A549 (cell line): Measurements from ENCODE around the gene PGM5. TPM values are rescaled to one million over a fixed set of nuclear protein-coding genes. Genes with fewer than 3 reads are reported as not detected.
A peak's percentile ranks its signal among the peaks of the same experiment; 100 is the strongest.

ENCODE experiments used
- ATAC-seq, 2 experiments: fragments of 200-7000 bp in 1 of 2; fragments of >200 bp in 1 of 2; cut with Nextera tagmentation in 1 of 2; cut with Tn5 transposase in 1 of 2; 3 replicates each; pipeline versions ENCODE4 v1.8.0 to v1.9.1; 2018 to 2020; ENCODE audit warnings: mild to moderate bottlenecking in 1 of 2, moderate library complexity in 1 of 2
- CTCF ChIA-PET: fragments of 300-600 bp; sonication (Branson Sonifier 250); formaldehyde crosslinking; extraction: SDS; loops from one replicate; lab custom pipeline; 2021; ENCODE audit warnings: antibody characterized with exemption, inconsistent platforms; lab: Yijun Ruan, JAX
- POLR2A ChIA-PET: fragments of 350-600 bp; formaldehyde crosslinking; extraction: SDS; loops from one replicate; lab custom pipeline; 2021; ENCODE audit warnings: antibody characterized with exemption, inconsistent platforms; lab: Yijun Ruan, JAX
- DNase-seq, 2 experiments: peaks; one replicate each; pipeline versions ENCODE4 v3.0.0 to v3.0.0-alpha.2; 2011 to 2016; ENCODE audit warnings: low read depth in 1 of 2, low spot score in 1 of 2
- FAIRE-seq: peaks from 2 replicates; lab custom pipeline; 2011; peaks lifted over from hg19 to GRCh38; lab: Jason Lieb, UNC
- H3K27ac ChIP-seq, 2 experiments: fragments of >200 bp; sonication (Bioruptor Twin); formaldehyde crosslinking; 3 replicates each; pipeline ENCODE4 v1.5.1; 2016 to 2017
- H3K4me1 ChIP-seq: fragments of >200 bp; sonication (Bioruptor Twin); formaldehyde crosslinking; 3 replicates; pipeline ENCODE4 v1.6.1; 2016
- H3K4me2 ChIP-seq: fragments of >200 bp; sonication (Bioruptor Twin); formaldehyde crosslinking; 3 replicates; pipeline ENCODE4 v1.6.1; 2016
- H3K4me3 ChIP-seq: fragments of >200 bp; sonication (Bioruptor Twin); formaldehyde crosslinking; 3 replicates; pipeline ENCODE4 v1.5.1; 2016
- H3K9me3 ChIP-seq: fragments of >200 bp; sonication (Bioruptor Twin); formaldehyde crosslinking; 3 replicates; pipeline ENCODE4 v1.6.1; 2016
- BCL3 ChIP-seq: fragments of >200 bp; sonication (Bioruptor Twin); formaldehyde crosslinking; IDR thresholded peaks from 3 replicates; pipeline ENCODE4 v1.6.1; 2016
- CBX2 ChIP-seq: fragments of 200-600 bp; sonication (generic); IDR thresholded peaks from 2 replicates; pipeline ENCODE4 v1.6.1; 2016; ENCODE audit warnings: low read depth, mild to moderate bottlenecking, borderline replicate concordance
- CEBPB ChIP-seq, 2 experiments: fragments of >200 bp in 1 of 2; sonication (Bioruptor Twin) in 1 of 2; formaldehyde crosslinking in 1 of 2; IDR thresholded peaks; 2 replicates each; pipeline ENCODE4 v1.6.1; 2012 to 2016
- CTCF ChIP-seq: fragments of >200 bp; sonication (Bioruptor Twin); formaldehyde crosslinking; IDR thresholded peaks from 3 replicates; pipeline ENCODE4 v1.5.1; 2016
- ELK1 ChIP-seq: fragments of 150-350 bp; IDR thresholded peaks from 2 replicates; pipeline ENCODE4 v1.6.1; 2014; ENCODE audit warnings: low read depth, mild to moderate bottlenecking, low read length
- EP300 ChIP-seq, 2 experiments: fragments of >200 bp; sonication (Bioruptor Twin); formaldehyde crosslinking; IDR thresholded peaks; 2 replicates in 1 of 2; 3 replicates in 1 of 2; pipeline ENCODE4 v1.6.1; 2016 to 2017
- FOSB ChIP-seq: fragments of 250-450 bp; sonication (Bioruptor Pico); IDR thresholded peaks from 2 replicates; pipeline ENCODE4 v1.5.0; 2020; ENCODE audit warnings: mild to moderate bottlenecking, moderate library complexity
- FOXS1 ChIP-seq: fragments of 250-450 bp; sonication (Bioruptor Pico); IDR thresholded peaks from 2 replicates; pipeline ENCODE4 v1.5.0; 2020; ENCODE audit warnings: mild to moderate bottlenecking, moderate library complexity
- JUNB ChIP-seq: fragments of >200 bp; sonication (Bioruptor Twin); formaldehyde crosslinking; IDR thresholded peaks from 2 replicates; pipeline ENCODE4 v1.6.1; 2016
- MAZ ChIP-seq: fragments of 150-350 bp; IDR thresholded peaks from 2 replicates; pipeline ENCODE4 v1.6.1; 2014; ENCODE audit warnings: antibody characterized with exemption, low read depth, low read length, borderline replicate concordance
- PBX3 ChIP-seq: IDR thresholded peaks from 2 replicates; pipeline ENCODE4 v1.6.1; 2012
- POLR2A ChIP-seq: IDR thresholded peaks from 2 replicates; pipeline ENCODE4 v1.6.1; 2012; ENCODE audit warnings: mild to moderate bottlenecking, low read length
- POLR2AphosphoS2 ChIP-seq: conservative IDR thresholded peaks from 2 replicates; pipeline ENCODE4 v1.6.1; 2012; ENCODE audit warnings: low read length, improper control_type of control experiment, inconsistent platforms
- RARB ChIP-seq: fragments of 250-450 bp; sonication (Bioruptor Pico); IDR thresholded peaks from 2 replicates; pipeline ENCODE4 v1.8.0; 2021; ENCODE audit warnings: mild to moderate bottlenecking, moderate library complexity
- RCOR1 ChIP-seq: fragments of 150-350 bp; IDR thresholded peaks from 2 replicates; pipeline ENCODE4 v1.6.1; 2014; ENCODE audit warnings: antibody characterized with exemption, low read length, low read depth
- RFX5 ChIP-seq: fragments of 450-650 bp; IDR thresholded peaks from 2 replicates; pipeline ENCODE4 v1.7.1; 2014; ENCODE audit warnings: antibody characterized with exemption, mild to moderate bottlenecking, moderate library complexity
- TFCP2L1 ChIP-seq: fragments of 250-450 bp; sonication (Bioruptor Pico); IDR thresholded peaks from 2 replicates; pipeline ENCODE4 v1.5.0; 2021; ENCODE audit warnings: mild to moderate bottlenecking
- TP53 ChIP-seq: fragments of 250-450 bp; sonication (Bioruptor Pico); IDR thresholded peaks from 2 replicates; pipeline ENCODE4 v1.5.0; 2021; ENCODE audit warnings: mild to moderate bottlenecking, moderate library complexity
- ZNF302 ChIP-seq: fragments of 250-450 bp; sonication (Bioruptor Pico); IDR thresholded peaks from 2 replicates; pipeline ENCODE4 v1.9.0; 2021; ENCODE audit warnings: inconsistent platforms, mild to moderate bottlenecking, moderate library complexity
- WGBS: methylation state at CpG from one replicate; pipeline ENCODE4 v1.1.6; 2017; ENCODE audit errors: missing lambda C conversion rate; 5-methylcytosine and 5-hydroxymethylcytosine counted together
- polyA plus RNA-seq, 4 experiments: library from polyadenylated mRNA; depleted of rRNA in 3 of 4; stranded (reverse); fragments of >200 nt; fragmentation: RNase III in 1 of 4; extraction: RNeasy Plus Mini Kit Qiagen cat#74134 plus additional on column Dnase treatment in 1 of 4; gene quantifications; 2 replicates in 3 of 4; 3 replicates in 1 of 4; pipeline ENCODE4 v1.2.3, GENCODE V29; 2011 to 2017

PGM5 gene
- polyA plus RNA-seq, 2 of the 4 experiments (the other 2 are of a cell fraction): 0.18 TPM; not detected in 1

GRCh38 chr9:68455451-68455850 is 99.0 kb downstream of the PGM5 start:
- Histone ChIP-seq H3K4me2 (no peak overlapping the region), H3K27ac (no peak overlapping the region), H3K4me1 (peaks cover 14% of the 10 kb centered on the region; the same call in 2 of the 3 replicates), H3K9me3 (no peaks in the 10 kb centered on the region), H3K4me3 (no peak overlapping the region)
- 56% methylated on average over 2 of the region's 2 CpGs for WGBS
- ATAC-seq (no peak), DNase-seq (no peak), FAIRE-seq (no peak)
- POLR2A ChIA-PET: no interaction called here
- CTCF ChIA-PET: no interaction called here
- TF ChIP-seq ELK1 (no peak), RFX5 (no peak), EP300 (IDR thresholded peaks at IDR 0.05) (no peak), CTCF (no peak), POLR2A (no peak), CEBPB (IDR thresholded peaks at IDR 0.05) (no peak), CBX2 (no peak), PBX3 (no peak), BCL3 (no peak)

- H3K4me2 ChIP-seq: peak overlapping the region; percentile 56
- no peaks in the 10 kb centered on the region for H3K9me3 ChIP-seq
- POLR2A ChIA-PET: no interaction called here
- H3K4me1 ChIP-seq: peaks cover 14% of the 10 kb centered on the region; the same call in 2 of the 3 replicates
- no peak overlapping the region; a peak in 1 of 6 replicates for H3K27ac ChIP-seq
- no peak; a peak in 1 of 6 replicates for ATAC-seq
- no peak overlapping the region for H3K4me3 ChIP-seq
- peak in 1 of 2 experiments; percentile 11 for DNase-seq
- CTCF ChIA-PET: no interaction called here
- TF ChIP-seq RCOR1 (no peak), RFX5 (no peak), FOXS1 (no peak), TFCP2L1 (no peak), EP300 (IDR thresholded peaks at IDR 0.05) (no peak), JUNB (no peak), RARB (no peak), POLR2AphosphoS2 (no peak), CEBPB (IDR thresholded peaks at IDR 0.05) (no peak), ZNF302 (no peak), MAZ (no peak), CBX2 (no peak), BCL3 (no peak), TP53 (CRISPR knock-in tag) (no peak), FOSB (CRISPR knock-in tag) (no peak)
- FAIRE-seq: no peak
- 4% methylated on average over 1 of the region's 1 CpG for WGBS
These were observed 101.4 kb downstream of the PGM5 start for GRCh38 chr9:68457803-68458202.
